OCI-LY7 (cell line): ENCODE data around the gene C6orf89.

Source experiments
- CTCF ChIP-seq: fragments of 200-600 bp; sonication (generic); conservative IDR thresholded peaks from 2 replicates; pipeline ENCODE4 v1.5.1; 2014; ENCODE audit warnings: mild to moderate bottlenecking, antibody characterized with exemption, low read length, moderate library complexity, mixed read lengths
- EZH2phosphoT487 ChIP-seq: fragments of 200-600 bp; sonication (generic); IDR thresholded peaks from 2 replicates; pipeline ENCODE4 v1.6.1; 2018; ENCODE audit warnings: low read depth, borderline replicate concordance, mild to moderate bottlenecking, mixed run types, antibody characterized with exemption, low read length, moderate library complexity, mixed read lengths

- TF ChIP-seq CTCF (no peak), EZH2phosphoT487 (no peak)
These were observed 48.8 kb upstream of the C6orf89 start for GRCh38 chr6:36837022-36837339.
